Measurements from ENCODE around the gene ASAH2B. TPM values are rescaled to one million over a fixed set of nuclear protein-coding genes. Genes with fewer than 3 reads are reported as not detected.

ASAH2B gene
- total and polyA plus RNA-seq, 7 experiments from 2014 or later = 1.7 to 3.9 (median 2.3) TPM

- peaks cover 13 to 37% (median 32%) of the 10 kb centered on the region in 5 donors for H3K27me3 Mint-ChIP-seq
- CTCF ChIA-PET = no interaction called here
- H3K9me3 Mint-ChIP-seq = no peaks in the 10 kb centered on the region
Measured at GRCh38 chr10:50796693-50797092, 57.0 kb downstream of the ASAH2B start.

GRCh38 chr10:50798297-50798696 lies 58.6 kb downstream of the ASAH2B start:
- Histone ChIP-seq H3K27ac (ENCODE audit: low read depth, low read length) (no peak overlapping the region), H3K9me3 (ENCODE audit: control insufficient read depth in 2 of 3, low read length in 3 of 3) (no peaks in the 10 kb centered on the region), H3K36me3 (ENCODE audit: control insufficient read depth in 2 of 3, insufficient read depth in 3 of 3, low read length in 3 of 3) (no peaks in the 10 kb centered on the region), H3K4me1 (ENCODE audit: control insufficient read depth in 2 of 2, insufficient read depth in 2 of 2, low read length in 2 of 2) (no peaks in the 10 kb centered on the region), H3K27me3 (ENCODE audit: control insufficient read depth in 2 of 2, insufficient read depth in 2 of 2, low read length in 2 of 2) (no peaks in the 10 kb centered on the region), H3K4me3 (ENCODE audit: low read length) (no peak overlapping the region)
- intact Hi-C loops (cut with micrococcal nuclease) = no loop called here
- H3K27ac Mint-ChIP-seq = no peak overlapping the region
- no peak overlapping the region for H3K4me3 Mint-ChIP-seq
- no peaks in the 10 kb centered on the region for H3K36me3 Mint-ChIP-seq
- DNase-seq (no peak), ATAC-seq (no peak)
- no peaks in the 10 kb centered on the region for H3K9me3 Mint-ChIP-seq
- ChIA-PET CTCF (no interaction called here), POLR2A (no interaction called here)
- H3K27me3 Mint-ChIP-seq = peaks cover 14 to 37% (median 27%) of the 10 kb centered on the region in 5 donors
- H3K4me1 Mint-ChIP-seq = no peaks in the 10 kb centered on the region

More at GRCh38 chr10:50796693-50797092, 57.0 kb downstream of the ASAH2B start:
- DNase-seq (no peak), ATAC-seq (no peak)
- Mint-ChIP-seq H3K4me1 (no peaks in the 10 kb centered on the region), H3K27ac (no peak overlapping the region), H3K36me3 (no peaks in the 10 kb centered on the region), H3K4me3 (no peak overlapping the region)
- POLR2A ChIA-PET = no interaction called here
- Histone ChIP-seq H3K27ac (ENCODE audit: low read depth, low read length) (no peak overlapping the region), H3K4me1 (ENCODE audit: control insufficient read depth in 2 of 2, insufficient read depth in 2 of 2, low read length in 2 of 2) (no peaks in the 10 kb centered on the region), H3K9me3 (ENCODE audit: control insufficient read depth in 2 of 3, low read length in 3 of 3) (no peaks in the 10 kb centered on the region), H3K4me3 (ENCODE audit: low read length) (no peak overlapping the region), H3K27me3 (ENCODE audit: control insufficient read depth in 2 of 2, insufficient read depth in 2 of 2, low read length in 2 of 2) (no peaks in the 10 kb centered on the region), H3K36me3 (ENCODE audit: control insufficient read depth in 2 of 3, insufficient read depth in 3 of 3, low read length in 3 of 3) (no peaks in the 10 kb centered on the region)
- intact Hi-C loops (cut with micrococcal nuclease) = no loop called here

DNA sequence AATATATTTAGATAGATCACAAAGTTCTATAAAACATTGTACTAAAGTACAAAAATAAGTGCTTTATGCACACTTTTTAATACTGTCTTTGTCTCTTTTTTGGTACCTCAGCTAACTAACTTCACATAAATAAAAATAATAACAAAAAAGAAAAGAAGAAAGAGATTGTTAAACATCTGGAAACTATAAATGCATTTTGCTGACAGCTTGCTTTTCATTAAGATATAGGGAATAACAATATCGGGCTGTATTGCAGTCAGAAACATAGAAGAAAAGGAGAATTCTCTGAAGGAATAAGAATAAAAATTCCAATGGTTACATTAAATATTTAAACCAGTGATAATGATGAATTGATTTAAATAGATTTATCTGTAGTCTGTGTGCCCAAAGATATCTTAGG lies 59.9 kb downstream of the ASAH2B start:
- no peaks in the 10 kb centered on the region for H3K4me1 ChIP-seq (ENCODE audit: control insufficient read depth in 2 of 2, insufficient read depth in 2 of 2, low read length in 2 of 2)
- no peak overlapping the region for H3K27ac ChIP-seq (ENCODE audit: low read depth, low read length)
- H3K9me3 ChIP-seq (ENCODE audit: control insufficient read depth in 2 of 3, low read length in 3 of 3) = no peaks in the 10 kb centered on the region
- H3K27me3 ChIP-seq (ENCODE audit: control insufficient read depth in 2 of 2, insufficient read depth in 2 of 2, low read length in 2 of 2) = no peaks in the 10 kb centered on the region
- no peak overlapping the region for H3K4me3 ChIP-seq (ENCODE audit: low read length)
- H3K4me3 Mint-ChIP-seq = no peak overlapping the region
- ChIA-PET CTCF (no interaction called here), POLR2A (no interaction called here)
- H3K36me3 Mint-ChIP-seq = no peaks in the 10 kb centered on the region
- H3K27me3 Mint-ChIP-seq = peaks cover 17 to 37% (median 23%) of the 10 kb centered on the region in 5 donors
- no peak for ATAC-seq
- DNase-seq = no peak
- no peaks in the 10 kb centered on the region for H3K9me3 Mint-ChIP-seq
- intact Hi-C loops (cut with micrococcal nuclease) = no loop called here
- H3K27ac Mint-ChIP-seq = no peak overlapping the region
- H3K36me3 ChIP-seq (ENCODE audit: control insufficient read depth in 2 of 3, insufficient read depth in 3 of 3, low read length in 3 of 3) = no peaks in the 10 kb centered on the region
- no peaks in the 10 kb centered on the region for H3K4me1 Mint-ChIP-seq

DNA sequence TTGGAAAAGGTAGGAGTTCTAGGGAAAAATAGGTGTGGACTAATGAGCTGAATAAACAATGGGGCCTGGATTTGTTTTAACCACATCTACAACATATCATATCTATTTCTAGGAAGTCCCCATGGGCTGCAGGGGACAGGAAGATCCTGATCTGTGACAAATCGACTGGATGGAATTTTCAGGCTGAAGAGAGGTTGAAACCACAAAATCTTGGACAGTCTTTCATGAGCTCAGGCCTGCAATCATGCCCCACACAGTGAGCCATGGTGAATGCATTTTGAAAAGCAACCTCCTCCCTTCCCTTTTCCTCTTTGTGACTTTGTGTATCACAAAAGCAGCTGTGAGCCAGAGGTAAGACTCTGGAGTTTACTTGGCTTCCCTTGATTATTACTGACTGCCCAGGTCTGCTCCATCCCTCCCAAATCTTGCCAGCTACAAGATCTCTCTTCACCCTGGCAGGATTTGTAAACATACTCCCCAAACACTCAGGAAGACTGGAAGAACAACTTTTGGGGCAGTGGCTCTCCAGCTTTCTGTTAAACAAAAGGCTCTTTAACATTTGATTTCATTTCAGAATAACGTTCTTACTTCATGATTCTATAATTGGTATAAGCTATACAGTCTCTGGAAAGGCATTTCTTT lies 66.4 kb downstream of the ASAH2B start:
- Mint-ChIP-seq H3K27me3 (peaks cover 0 to 16% (median 6%) of the 10 kb centered on the region in 5 donors), H3K27ac (peak overlapping the region in 1 of 9 donors; percentile 3), H3K4me3 (no peak overlapping the region), H3K4me1 (no peaks in the 10 kb centered on the region), H3K9me3 (no peaks in the 10 kb centered on the region), H3K36me3 (no peaks in the 10 kb centered on the region)
- Histone ChIP-seq H3K27ac (ENCODE audit: low read depth, low read length) (no peak overlapping the region), H3K4me1 (ENCODE audit: control insufficient read depth in 2 of 2, insufficient read depth in 2 of 2, low read length in 2 of 2) (no peaks in the 10 kb centered on the region), H3K36me3 (ENCODE audit: control insufficient read depth in 2 of 3, insufficient read depth in 3 of 3, low read length in 3 of 3) (no peaks in the 10 kb centered on the region), H3K4me3 (ENCODE audit: low read length) (no peak overlapping the region), H3K27me3 (ENCODE audit: control insufficient read depth in 2 of 2, insufficient read depth in 2 of 2, low read length in 2 of 2) (no peaks in the 10 kb centered on the region), H3K9me3 (ENCODE audit: control insufficient read depth in 2 of 3, low read length in 3 of 3) (no peaks in the 10 kb centered on the region)
- ChIA-PET CTCF (no interaction called here), POLR2A (no interaction called here)
- DNase-seq (no peak), ATAC-seq (no peak)
- intact Hi-C loops (cut with micrococcal nuclease) = no loop called here

- Mint-ChIP-seq H3K9me3 (no peaks in the 10 kb centered on the region), H3K27ac (no peak overlapping the region), H3K36me3 (no peaks in the 10 kb centered on the region), H3K27me3 (peaks cover 0 to 15% (median 5%) of the 10 kb centered on the region in 5 donors), H3K4me3 (no peak overlapping the region), H3K4me1 (no peaks in the 10 kb centered on the region)
- no peak for DNase-seq
- Histone ChIP-seq H3K4me1 (ENCODE audit: control insufficient read depth in 2 of 2, insufficient read depth in 2 of 2, low read length in 2 of 2) (no peaks in the 10 kb centered on the region), H3K36me3 (ENCODE audit: control insufficient read depth in 2 of 3, insufficient read depth in 3 of 3, low read length in 3 of 3) (no peaks in the 10 kb centered on the region), H3K9me3 (ENCODE audit: control insufficient read depth in 2 of 3, low read length in 3 of 3) (no peaks in the 10 kb centered on the region), H3K27ac (ENCODE audit: low read depth, low read length) (no peak overlapping the region), H3K27me3 (ENCODE audit: control insufficient read depth in 2 of 2, insufficient read depth in 2 of 2, low read length in 2 of 2) (no peaks in the 10 kb centered on the region), H3K4me3 (ENCODE audit: low read length) (no peak overlapping the region)
- ATAC-seq = no peak
- intact Hi-C loops (cut with micrococcal nuclease) = no loop called here
- POLR2A ChIA-PET = interaction anchor here (0.6 kb wide), 1 partner anchor 289 kb away, joined by 4 read pairs; no protein-coding TSS in a partner anchor
- CTCF ChIA-PET = no interaction called here
Measured at GRCh38 chr10:50807851-50808776, 68.4 kb downstream of the ASAH2B start.

Other genes with a start within 250 kb of the ASAH2B start
- 10 to 100 TPM; 19.6 to 45.7 (median 29.5) TPM for gene SGMS1, start 116.0 kb upstream of the ASAH2B start, total RNA-seq
- 10 to 100 TPM; 11.5 to 14.5 TPM for gene SGMS1, start 116.0 kb upstream of the ASAH2B start, polyA plus RNA-seq
- gene A1CF, start 145.7 kb downstream of the ASAH2B start, total RNA-seq = not detected
- gene A1CF, start 145.7 kb downstream of the ASAH2B start, polyA plus RNA-seq = not detected